Measurements from ENCODE around the gene ABCF2. TPM values are rescaled to one million over a fixed set of nuclear protein-coding genes. Genes with fewer than 3 reads are reported as not detected.

Gene ABCF2
- polyA plus RNA-seq, 3 donors = 18.0 to 22.0 (median 21.1) TPM

DNA sequence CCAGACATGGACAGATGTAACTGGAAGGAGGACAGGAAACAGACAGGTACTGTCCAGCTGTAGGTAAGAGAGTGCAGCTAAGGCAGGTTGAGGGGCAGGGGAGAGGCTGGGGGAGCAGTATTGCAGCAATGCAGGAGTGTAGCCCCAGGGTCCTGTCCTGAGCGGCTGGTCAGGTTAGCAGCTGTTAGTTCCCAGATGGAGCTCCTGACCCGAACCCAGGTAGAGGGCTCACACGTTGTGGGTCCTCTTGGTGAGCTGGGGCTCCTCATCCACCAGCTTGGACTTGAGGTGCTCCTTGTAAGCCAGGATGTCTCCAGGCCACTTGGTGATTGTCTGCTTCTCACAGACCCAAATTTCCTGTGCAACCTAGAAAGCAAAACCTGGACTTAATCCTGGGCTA is 13.2 kb downstream of the ABCF2 start:
- Histone ChIP-seq H3K27ac (ENCODE audit: low read depth in 1 of 2, low read length in 2 of 2) (no peak overlapping the region), H3K9me3 (replicated peaks in 1 of 2; ENCODE audit: control insufficient read depth in 1 of 2, insufficient read depth in 1 of 2, low read length in 2 of 2) (no peaks in the 10 kb centered on the region), H4K20me1 (ENCODE audit: insufficient read depth, low read length) (no peaks in the 10 kb centered on the region), H3K36me3 (replicated peaks in 1 of 2; ENCODE audit: control insufficient read depth in 1 of 2, insufficient read depth in 2 of 2, low read length in 2 of 2) (peaks cover 59 to 70% of the 10 kb centered on the region in 2 donors), H3K4me1 (ENCODE audit: control insufficient read depth in 1 of 2, insufficient read depth in 2 of 2, low read length in 2 of 2) (no peaks in the 10 kb centered on the region), H3K9ac (ENCODE audit: insufficient read depth, low read length, poor library complexity, severe bottlenecking) (no peak overlapping the region), H2AFZ (ENCODE audit: insufficient read depth, low read depth, low read length, poor library complexity, severe bottlenecking) (no peak overlapping the region), H3K4me3 (replicated peaks in 1 of 3; ENCODE audit: low read depth in 2 of 3, low read length in 3 of 3) (no peak overlapping the region), H3K79me2 (ENCODE audit: insufficient read depth, low read length) (no peaks in the 10 kb centered on the region), H3K27me3 (ENCODE audit: control insufficient read depth in 2 of 2, insufficient read depth in 2 of 2, low read length in 2 of 2) (no peaks in the 10 kb centered on the region), H3K4me2 (replicated peaks; ENCODE audit: extremely low read depth, low read length, poor library complexity, severe bottlenecking) (no peak overlapping the region)
- H3K4me1 Mint-ChIP-seq = no peaks in the 10 kb centered on the region
- H3K27ac Mint-ChIP-seq = peak overlapping the region in 1 of 7 donors; percentile 16
- DNase-seq = no peak
- no peak overlapping the region for H3K4me3 Mint-ChIP-seq
- peaks cover 2 to 3% (median 3%) of the 10 kb centered on the region in 3 donors for H3K27me3 Mint-ChIP-seq (ENCODE audit: low read depth in 3 of 3)
- H3K9me3 Mint-ChIP-seq = no peaks in the 10 kb centered on the region
- 89% methylated on average over 3 of the region's 3 CpGs for WGBS (ENCODE audit: insufficient coverage)
- intact Hi-C loops (cut with micrococcal nuclease) = no loop called here
- TF ChIP-seq, protein P1, sequence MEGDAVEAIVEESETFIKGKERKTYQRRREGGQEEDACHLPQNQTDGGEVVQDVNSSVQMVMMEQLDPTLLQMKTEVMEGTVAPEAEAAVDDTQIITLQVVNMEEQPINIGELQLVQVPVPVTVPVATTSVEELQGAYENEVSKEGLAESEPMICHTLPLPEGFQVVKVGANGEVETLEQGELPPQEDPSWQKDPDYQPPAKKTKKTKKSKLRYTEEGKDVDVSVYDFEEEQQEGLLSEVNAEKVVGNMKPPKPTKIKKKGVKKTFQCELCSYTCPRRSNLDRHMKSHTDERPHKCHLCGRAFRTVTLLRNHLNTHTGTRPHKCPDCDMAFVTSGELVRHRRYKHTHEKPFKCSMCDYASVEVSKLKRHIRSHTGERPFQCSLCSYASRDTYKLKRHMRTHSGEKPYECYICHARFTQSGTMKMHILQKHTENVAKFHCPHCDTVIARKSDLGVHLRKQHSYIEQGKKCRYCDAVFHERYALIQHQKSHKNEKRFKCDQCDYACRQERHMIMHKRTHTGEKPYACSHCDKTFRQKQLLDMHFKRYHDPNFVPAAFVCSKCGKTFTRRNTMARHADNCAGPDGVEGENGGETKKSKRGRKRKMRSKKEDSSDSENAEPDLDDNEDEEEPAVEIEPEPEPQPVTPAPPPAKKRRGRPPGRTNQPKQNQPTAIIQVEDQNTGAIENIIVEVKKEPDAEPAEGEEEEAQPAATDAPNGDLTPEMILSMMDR (IDR thresholded peaks at IDR 0.05) = no peak
- H3K36me3 Mint-ChIP-seq = peaks cover 69 to 72% of the 10 kb centered on the region in 2 donors

DNA sequence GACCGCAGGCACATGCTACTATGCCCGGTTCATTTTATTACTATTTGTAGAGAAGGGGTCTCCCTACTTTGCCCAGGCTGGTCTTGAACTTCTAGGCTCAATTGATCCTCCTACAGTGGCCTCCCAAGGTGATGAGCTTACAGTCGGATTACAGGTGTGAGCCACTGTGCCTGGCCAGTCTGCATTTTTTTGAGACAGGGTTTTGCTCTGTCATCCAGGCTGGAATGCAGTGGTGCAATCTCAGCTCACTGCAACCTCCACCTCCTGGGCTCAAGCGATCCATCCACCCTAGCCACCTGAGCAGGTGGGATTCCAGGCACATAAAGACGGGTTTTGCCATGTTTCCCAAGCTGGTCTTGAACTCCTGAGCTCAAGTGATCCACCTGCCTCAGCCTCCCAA is 14.4 kb downstream of the ABCF2 start:
- no peak overlapping the region for H3K4me3 Mint-ChIP-seq
- no peaks in the 10 kb centered on the region for H3K9me3 Mint-ChIP-seq
- Histone ChIP-seq H2AFZ (ENCODE audit: insufficient read depth, low read depth, low read length, poor library complexity, severe bottlenecking) (no peak overlapping the region), H3K27me3 (ENCODE audit: control insufficient read depth in 2 of 2, insufficient read depth in 2 of 2, low read length in 2 of 2) (no peaks in the 10 kb centered on the region), H4K20me1 (ENCODE audit: insufficient read depth, low read length) (peaks cover 3% of the 10 kb centered on the region), H3K27ac (ENCODE audit: low read depth in 1 of 2, low read length in 2 of 2) (no peak overlapping the region), H3K4me2 (replicated peaks; ENCODE audit: extremely low read depth, low read length, poor library complexity, severe bottlenecking) (no peak overlapping the region), H3K4me3 (replicated peaks in 1 of 3; ENCODE audit: low read depth in 2 of 3, low read length in 3 of 3) (no peak overlapping the region), H3K4me1 (ENCODE audit: control insufficient read depth in 1 of 2, insufficient read depth in 2 of 2, low read length in 2 of 2) (no peaks in the 10 kb centered on the region), H3K79me2 (ENCODE audit: insufficient read depth, low read length) (no peaks in the 10 kb centered on the region), H3K9me3 (replicated peaks in 1 of 2; ENCODE audit: control insufficient read depth in 1 of 2, insufficient read depth in 1 of 2, low read length in 2 of 2) (no peaks in the 10 kb centered on the region), H3K36me3 (replicated peaks in 1 of 2; ENCODE audit: control insufficient read depth in 1 of 2, insufficient read depth in 2 of 2, low read length in 2 of 2) (peaks cover 47 to 58% of the 10 kb centered on the region in 2 donors), H3K9ac (ENCODE audit: insufficient read depth, low read length, poor library complexity, severe bottlenecking) (no peak overlapping the region)
- H3K4me1 Mint-ChIP-seq = no peaks in the 10 kb centered on the region
- no peak for DNase-seq
- peaks cover 57 to 60% of the 10 kb centered on the region in 2 donors for H3K36me3 Mint-ChIP-seq
- H3K27me3 Mint-ChIP-seq (ENCODE audit: low read depth in 3 of 3) = peaks cover 5 to 10% (median 9%) of the 10 kb centered on the region in 3 donors
- TF ChIP-seq, protein P1 (IDR thresholded peaks at IDR 0.05) = no peak
- H3K27ac Mint-ChIP-seq = no peak overlapping the region
- 100% methylated on average over 3 of the region's 5 CpGs for WGBS (ENCODE audit: insufficient coverage)
- intact Hi-C loops (cut with micrococcal nuclease) = no loop called here

Data from CD14-positive monocyte (primary cell).